Spleen (tissue), 13 donors: Measurements from ENCODE around the gene MISP. TPM values are rescaled to one million over a fixed set of nuclear protein-coding genes. Genes with fewer than 3 reads are reported as not detected.
"Not testable (repeated sequence)": the region's sequence is repeated elsewhere in the genome, so short reads cannot be mapped to it uniquely, and the experiment has no call there.

Experiments used
- DNase-seq: peaks from one replicate; pipeline ENCODE4 v3.0.0-alpha.2; 2020
- H3K27ac ChIP-seq, 8 donors: fragments of 200-600 bp; sonication (generic) in 7 of 8; 1 replicate in 4 of 8; 2 replicates in 4 of 8; pipeline versions ENCODE4 v1.5.0 to v1.8.0; 2016 to 2021; ENCODE audit warnings: inconsistent platforms in 4 of 8, mild to moderate bottlenecking in 4 of 8, moderate library complexity in 1 of 8
- H3K27me3 ChIP-seq, 7 donors: fragments of 200-600 bp; sonication (generic) in 6 of 7; replicated peaks in 1 of 7; 1 replicate in 4 of 7; 2 replicates in 3 of 7; pipeline versions ENCODE4 v1.5.0 to v1.8.0; 2016 to 2021; ENCODE audit warnings: inconsistent platforms in 3 of 7, mild to moderate bottlenecking in 1 of 7
- H3K36me3 ChIP-seq, 6 donors: fragments of 200-600 bp; sonication (generic) in 5 of 6; 1 replicate in 4 of 6; 2 replicates in 2 of 6; pipeline versions ENCODE4 v1.5.0 to v1.8.0; 2016 to 2021; ENCODE audit warnings: inconsistent platforms in 2 of 6
- H3K4me1 ChIP-seq, 6 donors: fragments of 200-600 bp; sonication (generic) in 5 of 6; 1 replicate in 3 of 6; 2 replicates in 3 of 6; pipeline versions ENCODE4 v1.5.0 to v1.8.0; 2016 to 2021; ENCODE audit warnings: inconsistent platforms in 3 of 6
- H3K4me3 ChIP-seq, 8 donors: fragments of 200-600 bp; sonication (generic) in 7 of 8; 1 replicate in 4 of 8; 2 replicates in 4 of 8; pipeline versions ENCODE4 v1.5.0 to v1.8.0; 2016 to 2021; ENCODE audit warnings: inconsistent platforms in 4 of 8, mild to moderate bottlenecking in 4 of 8, moderate library complexity in 2 of 8
- H3K9me3 ChIP-seq, 8 donors: fragments of 200-600 bp; sonication (generic) in 7 of 8; 1 replicate in 4 of 8; 2 replicates in 4 of 8; pipeline versions ENCODE4 v1.5.0 to v1.8.0; 2016 to 2021; ENCODE audit warnings: inconsistent platforms in 4 of 8
- POLR2A ChIP-seq, 3 donors: fragments of 450-650 bp; IDR thresholded peaks; one replicate each; pipeline ENCODE4 v1.5.1; 2017; ENCODE audit warnings: antibody characterized with exemption in 3 of 3, mild to moderate bottlenecking in 1 of 3
- POLR2AphosphoS5 ChIP-seq, 3 donors: sonication (generic); formaldehyde crosslinking; IDR thresholded peaks; one replicate each; pipeline ENCODE4 v1.5.1; 2017; ENCODE audit warnings: antibody characterized with exemption in 3 of 3
- WGBS, 5 donors: extraction: QIAGEN DNeasy Blood & Tissue Kit in 3 of 5; methylation state at CpG; one replicate each; pipeline versions ENCODE4 v1.1.5 to v1.1.7; 2013 to 2018; 5-methylcytosine and 5-hydroxymethylcytosine counted together
- intact Hi-C: fragments of 100-400 bp; cut with DNase I; formaldehyde crosslinking; loops from one replicate; pipeline ENCODE4 v1.15.0; 2023; ENCODE audit warnings: low total_unique reads
- long read RNA-seq, 2 donors: transcript quantifications; one replicate each; lab custom pipeline, GENCODE V29; 2026
- polyA plus RNA-seq, 3 donors: library from polyadenylated mRNA; stranded (reverse); fragments of 200-250 nt; gene quantifications; one replicate each; pipeline ENCODE4 v1.2.1, GENCODE V29; 2013
- total RNA-seq, 7 donors: library from RNA; depleted of rRNA in 3 of 7; stranded (reverse); fragments of >200 nt in 3 of 7; fragmentation: NEBNext Ultra II Directional in 4 of 7; extraction: Animal tissue kit (Norgen Biotek cat#: 25700) in 4 of 7; gene quantifications; one replicate each; pipeline versions ENCODE4 v1.1.0 to v1.2.1, GENCODE V29; 2016 to 2021
- TF ChIP-seq, protein P1 (sequence below), 11 experiments: fragments of 200-600 bp in 7 of 11; fragments of 450-650 bp in 4 of 11; sonication (generic) in 4 of 11; IDR thresholded peaks in 8 of 11; conservative IDR thresholded peaks in 3 of 11; 1 replicate in 7 of 11; 2 replicates in 4 of 11; pipeline versions ENCODE4 v1.4.0 to v1.8.0; 2016 to 2021; ENCODE audit warnings: antibody characterized with exemption in 11 of 11, inconsistent platforms in 4 of 11, mild to moderate bottlenecking in 1 of 11
- donor health status: healthy with polysubstance abuse.
- donor health status: DM: no; HTN: no; CAD: no; lungs with moderate emphysema.
- donor health status: DM: no; HTN: no; CAD: no.
- donor health status: Bipolar disorder and iron deficiency.
- donor health status: healthy.
- donor health status: DM: no; HTN: no; CAD: no.
- donor health status: DM: yes; HTN: yes; CAD: no.

Gene MISP, protein sequence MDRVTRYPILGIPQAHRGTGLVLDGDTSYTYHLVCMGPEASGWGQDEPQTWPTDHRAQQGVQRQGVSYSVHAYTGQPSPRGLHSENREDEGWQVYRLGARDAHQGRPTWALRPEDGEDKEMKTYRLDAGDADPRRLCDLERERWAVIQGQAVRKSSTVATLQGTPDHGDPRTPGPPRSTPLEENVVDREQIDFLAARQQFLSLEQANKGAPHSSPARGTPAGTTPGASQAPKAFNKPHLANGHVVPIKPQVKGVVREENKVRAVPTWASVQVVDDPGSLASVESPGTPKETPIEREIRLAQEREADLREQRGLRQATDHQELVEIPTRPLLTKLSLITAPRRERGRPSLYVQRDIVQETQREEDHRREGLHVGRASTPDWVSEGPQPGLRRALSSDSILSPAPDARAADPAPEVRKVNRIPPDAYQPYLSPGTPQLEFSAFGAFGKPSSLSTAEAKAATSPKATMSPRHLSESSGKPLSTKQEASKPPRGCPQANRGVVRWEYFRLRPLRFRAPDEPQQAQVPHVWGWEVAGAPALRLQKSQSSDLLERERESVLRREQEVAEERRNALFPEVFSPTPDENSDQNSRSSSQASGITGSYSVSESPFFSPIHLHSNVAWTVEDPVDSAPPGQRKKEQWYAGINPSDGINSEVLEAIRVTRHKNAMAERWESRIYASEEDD
- total RNA-seq (not detected), polyA plus RNA-seq (under 1 TPM in 1 of 3 donors, not detected in 2; 0.13 TPM)
- long read RNA-seq, donor 1, partial matches to known transcripts: 0 of 1 reads
- long read RNA-seq, donor 1, other reads (novel, unspliced or antisense): 0 of 1 reads
- long read RNA-seq, donor 2: 0 reads

DNA sequence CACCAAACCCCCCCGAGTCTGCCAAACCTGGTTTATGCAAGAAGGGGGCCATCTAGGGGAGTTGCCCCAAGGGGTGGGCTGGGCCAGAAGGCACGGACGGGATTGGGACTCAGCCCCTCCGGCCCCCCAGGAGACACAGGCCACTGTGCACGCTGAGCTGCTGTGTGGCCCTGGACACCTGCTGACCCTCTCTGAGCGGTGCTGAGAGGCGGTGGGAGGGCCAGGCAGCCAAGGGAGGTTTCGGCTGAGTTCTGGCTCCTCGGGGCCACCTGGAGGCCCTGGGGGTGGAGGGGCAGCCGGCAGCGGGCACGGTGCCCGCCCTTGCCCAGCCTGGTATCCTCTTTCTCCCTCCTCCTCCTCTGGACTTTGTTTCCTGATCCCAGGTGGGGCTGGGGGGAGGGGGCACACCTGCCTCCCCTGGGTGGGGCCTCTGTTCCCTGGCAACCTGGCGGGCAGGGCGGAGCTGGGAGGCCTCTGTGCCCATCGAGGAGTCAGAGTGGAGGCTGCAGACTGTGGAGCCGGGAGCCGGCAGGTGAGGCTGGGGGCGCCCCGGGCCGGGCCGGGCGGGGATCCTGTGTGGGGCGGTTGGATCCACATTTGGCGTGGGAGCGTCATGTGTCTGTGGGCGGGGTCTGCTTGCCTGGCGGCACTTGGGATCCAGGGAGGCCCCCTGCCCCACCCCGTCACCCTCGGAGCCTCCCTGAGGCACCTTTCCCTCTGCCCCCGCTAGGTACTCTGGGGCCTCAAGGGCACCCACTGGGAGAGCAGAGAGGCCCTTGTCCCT is at the start of gene MISP:
MISP (plus strand) TSS at position 473 of the 784 bp plus-strand sequence. CDS start 5,835 bp downstream, outside the sequence.
- peaks cover 0 to 32% (median 9%) of the 10 kb centered on the region in 7 donors for H3K27me3 ChIP-seq
- 70 to 82% (median 72%) methylated on average over 8 to 31 of the region's 31 CpGs for WGBS, 5 donors
- TF ChIP-seq POLR2A (IDR thresholded peaks at IDR 0.05) (no peak), POLR2AphosphoS5 (IDR thresholded peaks at IDR 0.05) (no peak)
- TF ChIP-seq, protein P1, sequence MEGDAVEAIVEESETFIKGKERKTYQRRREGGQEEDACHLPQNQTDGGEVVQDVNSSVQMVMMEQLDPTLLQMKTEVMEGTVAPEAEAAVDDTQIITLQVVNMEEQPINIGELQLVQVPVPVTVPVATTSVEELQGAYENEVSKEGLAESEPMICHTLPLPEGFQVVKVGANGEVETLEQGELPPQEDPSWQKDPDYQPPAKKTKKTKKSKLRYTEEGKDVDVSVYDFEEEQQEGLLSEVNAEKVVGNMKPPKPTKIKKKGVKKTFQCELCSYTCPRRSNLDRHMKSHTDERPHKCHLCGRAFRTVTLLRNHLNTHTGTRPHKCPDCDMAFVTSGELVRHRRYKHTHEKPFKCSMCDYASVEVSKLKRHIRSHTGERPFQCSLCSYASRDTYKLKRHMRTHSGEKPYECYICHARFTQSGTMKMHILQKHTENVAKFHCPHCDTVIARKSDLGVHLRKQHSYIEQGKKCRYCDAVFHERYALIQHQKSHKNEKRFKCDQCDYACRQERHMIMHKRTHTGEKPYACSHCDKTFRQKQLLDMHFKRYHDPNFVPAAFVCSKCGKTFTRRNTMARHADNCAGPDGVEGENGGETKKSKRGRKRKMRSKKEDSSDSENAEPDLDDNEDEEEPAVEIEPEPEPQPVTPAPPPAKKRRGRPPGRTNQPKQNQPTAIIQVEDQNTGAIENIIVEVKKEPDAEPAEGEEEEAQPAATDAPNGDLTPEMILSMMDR (IDR thresholded peaks at IDR 0.05 in 8 of 11, conservative IDR thresholded peaks at IDR 0.05 in 3 of 11): no peak
- H3K9me3 ChIP-seq: peaks cover 0 to 24% (median 15%) of the 10 kb centered on the region in 8 donors
- no peak within 1 kb of the TSS for H3K4me3 ChIP-seq
- peaks cover 0 to 12% (median 0%) of the 10 kb centered on the region in 6 donors for H3K4me1 ChIP-seq
- intact Hi-C loops: no loop called here
- peaks cover 0 to 17% (median 0%) of the 10 kb centered on the region in 6 donors for H3K36me3 ChIP-seq
- DNase-seq: no peak
- no peak within 1 kb of the TSS for H3K27ac ChIP-seq

DNA sequence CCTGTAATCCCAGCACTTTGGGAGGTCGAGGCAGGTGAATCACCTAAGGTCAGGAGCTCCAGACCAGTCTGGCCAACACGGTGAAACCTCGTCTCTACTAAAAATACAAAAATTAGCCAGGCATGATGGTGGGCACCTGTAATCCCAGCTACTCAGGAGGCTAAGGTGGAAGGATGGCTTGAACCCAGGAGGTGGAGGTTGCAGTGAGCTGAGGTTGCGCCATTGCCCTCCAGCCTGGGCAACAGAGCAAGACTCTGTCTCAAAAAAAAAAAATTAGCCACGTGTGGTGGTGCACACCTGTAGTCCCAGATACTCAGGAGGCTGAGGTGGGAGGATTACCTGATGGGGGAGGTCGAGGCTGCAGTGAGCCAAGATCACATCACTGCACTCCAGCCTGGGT is 48.1 kb upstream of the MISP start:
- intact Hi-C loops, H3K9me3 ChIP-seq, DNase-seq, H3K36me3 ChIP-seq: not testable (repeated sequence)
- Histone ChIP-seq H3K27me3 (peaks cover 0 to 79% (median 0%) of the 10 kb centered on the region in 7 donors), H3K4me3 (peak overlapping the region in 4 of 8 donors; percentile 30 to 59 (median 41)), H3K27ac (peak overlapping the region in 6 of 8 donors; percentile 51 to 84 (median 78)), H3K4me1 (peaks cover 3 to 48% (median 25%) of the 10 kb centered on the region in 6 donors)
- 54 to 69% (median 65%) methylated on average over 6 of the region's 6 CpGs for WGBS, 5 donors

DNA sequence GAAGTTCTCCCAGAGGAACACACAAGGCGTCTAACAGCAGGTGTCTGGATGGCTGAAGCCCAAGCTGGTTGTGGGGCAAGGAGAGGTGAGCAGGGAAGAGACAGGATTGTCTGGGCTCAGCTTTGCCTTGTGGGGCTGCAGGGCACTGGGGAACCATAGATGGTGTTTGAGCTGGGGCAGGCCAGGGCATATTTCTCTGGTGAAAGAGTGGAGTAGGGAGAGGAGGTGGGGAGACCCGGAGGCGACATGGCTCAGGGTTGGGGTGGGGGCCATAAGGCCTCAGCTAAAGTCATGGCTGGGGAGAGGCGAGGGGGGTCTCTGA is 47.6 kb upstream of the MISP start:
- TF ChIP-seq, protein P1 (IDR thresholded peaks at IDR 0.05 in 8 of 11, conservative IDR thresholded peaks at IDR 0.05 in 3 of 11): no peak
- no peak for TF ChIP-seq POLR2A (IDR thresholded peaks at IDR 0.05)
- TF ChIP-seq POLR2AphosphoS5 (IDR thresholded peaks at IDR 0.05): no peak
- Histone ChIP-seq H3K4me1 (peaks cover 3 to 52% (median 27%) of the 10 kb centered on the region in 6 donors), H3K9me3 (peaks cover 0 to 8% (median 0%) of the 10 kb centered on the region in 8 donors), H3K36me3 (no peaks in the 10 kb centered on the region), H3K27ac (peak overlapping the region; percentile 36 to 84 (median 73)), H3K27me3 (peaks cover 0 to 80% (median 4%) of the 10 kb centered on the region in 7 donors), H3K4me3 (peak overlapping the region in 6 of 8 donors; percentile 6 to 59 (median 34))
- WGBS, 5 donors: 10 to 26% (median 19%) methylated on average over 4 of the region's 4 CpGs
- DNase-seq: peak; percentile 76
- intact Hi-C loops: no loop called here
